Activated CD8-positive, alpha-beta memory T cell treated with anti-CD3 and anti-CD28 coated beads for 24 hours (primary cell): ENCODE results near the gene MYADML2.
"Not testable (repeated sequence)": the region's sequence is repeated elsewhere in the genome, so short reads cannot be mapped to it uniquely, and the experiment has no call there.

Experiments
- DNase-seq: peaks from one replicate; pipeline ENCODE4 v3.0.0-alpha.2; 2020

The MYADML2 gene

GRCh38 chr17:81947189-81947588 is at the start of gene MYADML2:
Gene MYADML2 (minus strand): TSS chr17:81947233. CDS start chr17:81941741, 5,492 bp downstream.
- DNase-seq: no peak

DNA sequence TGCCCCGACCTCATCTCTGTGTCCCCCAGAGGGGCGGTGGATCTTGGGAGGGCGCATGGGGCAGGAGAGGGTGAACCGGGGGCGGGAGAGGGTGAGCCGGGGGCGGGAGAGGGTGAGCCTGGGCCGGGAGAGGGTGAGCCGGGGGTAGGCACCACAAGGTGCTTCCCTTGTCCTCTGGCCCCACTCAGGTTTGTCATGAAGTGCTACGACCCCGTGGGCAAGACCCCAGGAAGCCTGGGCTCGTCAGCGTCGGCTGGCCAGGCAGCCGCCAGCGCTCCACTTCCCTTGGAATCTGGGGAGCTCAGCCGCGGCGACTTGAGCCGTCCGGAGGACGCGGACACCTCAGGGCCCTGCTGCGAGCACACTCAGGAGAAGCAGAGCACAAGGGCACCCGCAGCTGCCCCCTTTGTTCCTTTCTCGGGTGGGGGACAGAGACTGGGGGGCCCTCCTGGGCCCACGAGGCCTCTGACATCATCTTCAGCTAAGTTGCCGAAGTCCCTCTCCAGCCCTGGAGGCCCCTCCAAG is 49.3 kb upstream of the MYADML2 start:
- no peak for DNase-seq

DNA sequence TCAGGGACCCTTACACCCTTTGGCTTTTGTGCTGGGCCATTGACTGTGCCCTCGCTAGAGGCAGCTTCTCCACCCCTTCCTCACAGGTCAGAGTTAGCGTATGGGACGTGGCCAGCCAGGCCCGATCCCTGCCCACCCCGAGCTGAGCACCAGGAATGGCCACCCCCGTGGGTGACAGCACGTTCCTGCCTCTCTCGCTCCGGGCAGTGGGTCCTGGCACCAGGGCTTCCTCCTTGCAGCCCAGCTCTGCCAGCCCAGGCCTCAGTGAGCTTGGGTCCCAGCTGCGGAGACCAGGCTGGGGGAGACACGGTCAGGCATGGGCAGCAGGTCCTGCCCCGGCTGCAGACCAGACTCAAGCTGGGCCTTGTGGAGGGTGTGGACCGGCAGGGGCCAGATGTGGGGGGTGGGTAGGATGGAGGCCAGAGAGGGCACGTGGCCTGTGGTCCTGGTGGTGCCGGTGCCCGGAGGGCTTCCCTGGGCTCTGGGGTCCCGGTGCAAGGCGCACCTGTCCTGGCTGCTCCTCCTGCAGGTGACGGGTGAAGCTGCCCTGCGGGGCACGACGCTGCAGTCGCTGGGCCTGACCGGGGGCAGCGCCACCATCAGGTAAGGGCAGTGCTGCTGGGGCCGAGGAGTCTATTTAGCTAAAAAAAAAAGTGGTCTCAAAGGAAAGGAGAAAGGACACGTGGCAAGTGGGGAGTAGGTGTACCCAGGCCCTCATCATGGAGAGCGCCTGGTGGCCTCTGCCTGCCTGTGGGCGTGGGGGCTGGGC is 48.6 kb upstream of the MYADML2 start:
- no peak for DNase-seq

- DNase-seq: no peak
These were observed 47.8 kb upstream of the MYADML2 start for GRCh38 chr17:81994593-81995462.

DNA sequence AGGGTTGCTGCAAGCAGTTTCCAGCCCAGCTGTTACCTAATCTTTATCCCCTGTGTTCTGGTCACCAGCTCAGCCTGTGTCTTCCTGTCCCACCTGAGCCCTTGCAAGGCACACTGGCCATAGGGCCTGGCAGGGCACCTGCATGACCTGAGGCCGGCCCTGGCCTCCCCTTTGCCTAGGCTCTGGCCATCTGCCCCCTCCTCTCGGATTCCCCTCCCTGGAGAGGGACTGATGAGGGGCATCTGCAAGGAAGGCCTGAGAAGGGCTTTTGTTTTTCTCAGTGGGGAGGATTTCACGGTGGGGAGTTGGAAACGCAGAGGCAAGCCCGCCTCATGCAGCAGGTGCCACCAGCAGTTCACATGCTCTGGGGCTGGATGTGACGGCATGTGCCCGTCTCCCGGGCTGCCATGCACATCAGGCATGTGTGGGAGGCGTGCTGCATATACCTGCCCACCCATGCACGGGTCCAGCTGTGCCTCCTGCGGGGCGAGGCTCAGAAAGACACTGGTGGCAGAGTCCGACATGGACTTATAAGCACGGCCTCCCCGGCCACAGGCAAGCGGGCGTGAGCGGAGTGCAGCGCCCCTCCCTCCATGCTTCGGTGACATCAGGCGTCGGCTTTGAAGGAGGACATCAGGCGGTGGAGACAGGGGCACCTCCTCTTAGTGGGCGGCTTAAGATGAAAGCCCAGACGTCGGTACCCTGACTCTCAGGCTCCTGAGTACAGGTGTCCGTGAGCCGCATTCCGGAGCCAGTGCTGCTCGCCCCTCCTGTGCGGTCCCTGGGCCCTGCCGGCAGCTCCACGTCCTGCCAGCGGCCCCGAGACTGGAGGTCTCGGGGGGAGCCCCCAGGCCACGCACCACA is 46.9 kb upstream of the MYADML2 start:
- no peak for DNase-seq

DNA sequence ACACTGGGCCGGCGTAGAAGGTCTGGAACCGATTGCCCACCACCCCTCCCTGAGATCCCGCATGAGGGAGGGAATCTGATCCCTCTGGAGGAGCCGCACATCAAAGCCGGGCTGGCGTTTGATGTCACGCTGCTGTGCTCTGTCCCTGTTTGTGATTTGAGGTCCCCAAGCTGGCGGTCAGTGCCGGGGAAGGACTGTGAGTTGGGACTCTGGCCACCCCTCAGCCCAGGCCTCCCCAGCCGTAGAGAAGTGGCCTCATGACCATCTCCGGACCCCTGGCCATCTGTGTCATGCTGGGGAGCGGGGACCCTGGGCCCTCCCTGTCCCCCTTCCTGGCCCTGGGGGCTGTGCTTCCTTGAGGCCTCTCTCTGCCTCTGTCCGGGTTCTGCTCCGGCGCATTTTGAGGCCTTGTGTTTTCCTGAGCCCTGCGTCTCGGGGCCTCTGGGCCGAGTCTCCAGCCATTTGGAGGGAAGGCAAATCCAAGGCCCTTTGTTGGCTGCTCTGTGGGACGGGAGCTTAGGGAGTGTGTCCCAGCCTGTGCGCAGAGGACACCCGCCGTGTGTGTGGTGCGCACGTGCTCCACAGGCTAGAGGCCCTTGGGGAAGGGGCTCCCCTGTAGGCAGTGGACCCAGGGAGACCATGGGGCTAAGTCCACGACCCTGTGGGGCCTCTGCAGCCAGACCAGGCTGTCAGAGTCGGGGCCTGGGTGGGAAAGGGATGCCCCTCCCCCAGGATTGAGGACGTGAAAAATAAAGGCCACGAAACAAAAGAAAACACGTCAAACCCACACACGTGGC is 45.5 kb upstream of the MYADML2 start:
- no peak for DNase-seq

DNA sequence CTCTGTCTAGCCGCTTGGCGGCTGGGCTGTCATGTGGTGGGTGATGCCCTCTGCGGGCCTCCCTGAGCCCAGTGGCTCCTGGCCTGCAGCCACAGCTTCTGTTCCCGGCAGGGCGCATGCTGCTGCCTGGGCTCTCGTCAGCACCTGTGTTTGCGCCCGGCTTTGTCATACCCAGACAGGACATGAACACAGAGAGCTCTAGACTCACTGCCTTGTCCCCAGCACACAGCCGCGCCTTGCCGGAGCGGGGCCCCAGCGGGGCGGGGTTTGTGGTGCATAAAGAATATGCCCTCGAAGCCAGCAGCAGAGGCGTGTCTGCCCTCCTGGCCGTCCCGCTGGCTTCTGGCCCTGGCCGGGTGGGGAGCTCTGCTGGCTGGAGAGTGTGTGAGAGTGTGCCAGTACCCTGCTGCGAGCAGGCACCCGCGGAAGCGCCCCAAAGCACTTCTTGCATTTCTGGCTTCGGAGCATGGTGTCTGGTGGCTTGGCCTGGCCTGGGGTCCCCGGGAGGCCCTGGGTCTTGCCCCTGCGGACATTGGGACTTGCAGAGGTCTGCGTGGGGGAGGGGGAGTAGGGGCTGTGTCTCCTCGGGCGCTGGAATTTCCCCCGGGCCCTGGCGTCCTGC is 44.8 kb upstream of the MYADML2 start:
- no peak for DNase-seq

GRCh38 chr17:81990836-81991683 is 44.0 kb upstream of the MYADML2 start:
- no peak for DNase-seq

- no peak for DNase-seq
These were observed 40.2 kb upstream of the MYADML2 start for GRCh38 chr17:81987161-81987770.

- DNase-seq: no peak
These were observed 39.6 kb upstream of the MYADML2 start for GRCh38 chr17:81986606-81987005.

DNA sequence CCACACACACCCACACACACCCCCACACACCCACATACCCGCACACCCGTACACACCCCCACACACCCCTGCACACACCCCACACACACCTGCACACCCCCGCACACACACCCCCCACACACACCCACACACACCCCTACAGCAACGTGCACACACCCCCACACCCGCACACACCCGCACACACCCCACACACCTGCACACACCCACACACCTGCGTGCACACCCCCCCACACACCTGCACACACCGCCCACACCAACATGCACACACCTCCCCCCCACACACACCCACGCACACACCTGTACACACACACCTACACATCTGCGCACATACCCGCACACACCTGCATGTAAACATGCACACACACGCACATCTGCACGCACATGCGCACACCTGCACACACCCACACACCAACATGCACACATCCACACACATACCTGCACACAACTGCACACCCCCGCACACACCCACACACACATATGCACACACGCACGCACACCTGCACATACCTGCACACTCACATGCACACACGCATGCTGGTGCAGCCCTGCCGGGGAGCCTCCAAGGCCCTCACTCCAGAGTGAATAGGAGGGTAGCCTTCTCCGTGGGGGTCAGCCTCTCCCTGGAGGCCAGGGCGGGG is 37.9 kb upstream of the MYADML2 start:
- DNase-seq: no peak

GRCh38 chr17:81983639-81984373 is 36.8 kb upstream of the MYADML2 start:
- no peak for DNase-seq

DNA sequence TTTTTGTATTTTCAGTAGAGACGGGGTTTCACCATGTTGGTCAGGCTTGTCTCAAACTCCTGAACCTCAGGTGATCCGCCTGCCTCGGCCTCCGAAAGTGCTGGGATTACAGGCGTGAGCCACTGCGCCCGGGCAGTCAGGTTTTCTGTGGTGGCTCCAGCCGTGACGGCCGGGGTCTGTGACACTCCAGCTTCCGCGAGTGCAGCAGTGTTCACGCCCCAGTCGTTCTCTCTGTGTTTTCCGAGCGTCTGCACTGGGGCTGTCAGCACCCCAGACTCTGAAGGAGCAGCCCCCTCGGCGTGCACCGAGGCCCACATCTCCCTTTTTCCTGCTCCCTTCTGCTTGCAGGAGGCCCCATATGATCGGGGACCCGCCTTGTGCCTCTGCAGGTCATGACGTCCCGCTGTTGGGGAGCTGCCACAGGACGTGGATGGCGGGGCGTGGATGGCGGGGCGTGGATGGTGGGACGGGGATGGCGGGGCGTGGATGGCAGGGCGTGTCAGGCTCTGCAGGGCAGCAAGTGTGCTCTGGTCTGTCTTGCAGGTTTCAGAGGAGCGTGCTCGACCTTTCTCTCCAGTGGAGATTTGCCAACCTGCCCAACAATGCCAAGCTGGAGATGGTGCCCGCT is 36.1 kb upstream of the MYADML2 start:
- DNase-seq: no peak

GRCh38 chr17:81981511-81981910 is 34.5 kb upstream of the MYADML2 start:
- not testable (repeated sequence) for DNase-seq

GRCh38 chr17:81980707-81981343 is 33.8 kb upstream of the MYADML2 start:
- no peak for DNase-seq

DNA sequence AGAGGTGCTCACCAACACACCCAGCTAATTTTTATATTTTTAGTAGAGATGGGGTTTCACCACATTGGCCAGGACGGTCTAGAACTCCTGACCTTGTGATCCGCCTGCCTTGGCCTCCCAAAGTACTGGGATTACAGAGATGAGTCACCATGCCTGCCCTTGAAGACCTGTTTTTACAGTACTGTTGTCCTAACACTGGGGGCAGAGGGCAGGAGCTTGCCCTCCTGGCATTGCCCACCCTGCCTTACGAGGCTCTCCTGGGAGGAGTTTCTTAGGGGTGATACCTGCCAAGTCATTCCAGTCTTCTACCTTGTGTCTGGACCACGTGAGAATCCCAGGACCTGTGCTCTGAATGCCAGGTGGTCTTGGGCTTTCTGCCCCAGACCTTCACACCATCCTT is 33.1 kb upstream of the MYADML2 start:
- DNase-seq: no peak

GRCh38 chr17:81978524-81979298 is 31.7 kb upstream of the MYADML2 start:
- no peak for DNase-seq
